HL-60 (cell line): Measurements from ENCODE around the gene RPS6KA4.

Source experiments
- CTCF ChIP-seq: IDR thresholded peaks from one replicate; pipeline ENCODE4 v1.5.1; 2011; ENCODE audit warnings: low read length, control low read depth, inconsistent platforms; ENCODE audit not compliant: insufficient read depth
- GABPA ChIP-seq: IDR thresholded peaks from 2 replicates; pipeline ENCODE4 v1.6.1; 2012; ENCODE audit warnings: low read depth
- POLR2AphosphoS5 ChIP-seq: IDR thresholded peaks from 2 replicates; pipeline ENCODE4 v1.6.1; 2012; ENCODE audit warnings: low read depth
- SPI1 ChIP-seq: IDR thresholded peaks from 2 replicates; pipeline ENCODE4 v1.6.1; 2012; ENCODE audit warnings: low read depth, mild to moderate bottlenecking, borderline replicate concordance

DNA sequence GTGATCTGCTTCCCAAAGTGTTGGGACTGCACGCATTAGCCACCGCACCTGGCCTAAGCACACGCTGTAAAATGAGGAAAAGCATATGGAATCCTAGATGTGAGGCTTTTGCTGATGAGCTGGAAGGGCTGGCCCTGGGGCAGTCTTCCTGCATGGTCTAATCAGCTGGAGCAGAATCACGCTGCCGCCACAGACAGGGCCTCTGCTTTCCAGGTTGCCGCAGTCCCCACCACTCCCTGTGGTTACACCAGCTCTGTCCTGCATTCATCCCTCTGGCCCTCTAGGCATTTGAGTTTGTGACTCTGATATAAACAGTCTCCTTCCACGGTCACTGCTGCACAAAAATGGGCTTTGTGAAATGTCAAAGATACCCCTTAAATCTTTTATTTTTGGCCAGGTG, 17.1 kb downstream of the RPS6KA4 start:
- TF ChIP-seq CTCF, result no peak
- TF ChIP-seq GABPA, result no peak
- no peak for TF ChIP-seq POLR2AphosphoS5
- TF ChIP-seq SPI1, result no peak
